NCI-H69 (cell line): ENCODE results near the gene IL11.

Experiments used
- DNase-seq: peaks from one replicate; lab custom pipeline; 2025; lab: John Stamatoyannopoulos, UW

IL11 gene

GRCh38 chr19:55372316-55373081 lies 2.2 kb upstream of the IL11 start:
- DNase-seq = no peak

GRCh38 chr19:55369653-55370304 lies 484 bp downstream of the IL11 start:
- DNase-seq = peak; percentile 81

GRCh38 chr19:55368701-55369563 lies 1.3 kb downstream of the IL11 start:
- peak; percentile 50 for DNase-seq

- no peak for DNase-seq
These were observed 2.2 kb downstream of the IL11 start for GRCh38 chr19:55368106-55368505.

GRCh38 chr19:55366790-55367189 lies 3.5 kb downstream of the IL11 start:
- no peak for DNase-seq

GRCh38 chr19:55365964-55366363 lies 4.3 kb downstream of the IL11 start:
- no peak for DNase-seq

GRCh38 chr19:55365245-55365644 lies 5.0 kb downstream of the IL11 start:
- no peak for DNase-seq

- DNase-seq = no peak
These were observed 7.1 kb downstream of the IL11 start, which contains the start of gene GARIN5B for GRCh38 chr19:55362990-55363716. GARIN5B (minus strand) TSS chr19:55363260; CDS start chr19:55363066, 194 bp downstream.

GRCh38 chr19:55362174-55362989 lies 7.9 kb downstream of the IL11 start:
- DNase-seq = no peak

- no peak for DNase-seq
These were observed 9.4 kb downstream of the IL11 start for GRCh38 chr19:55360902-55361301.

GRCh38 chr19:55358943-55359908 lies 11.0 kb downstream of the IL11 start:
- peak; percentile 93 for DNase-seq

- no peak for DNase-seq
These were observed 11.8 kb downstream of the IL11 start for GRCh38 chr19:55358493-55358892.

GRCh38 chr19:55355213-55355821 lies 14.9 kb downstream of the IL11 start:
- DNase-seq = peak; percentile 78

- DNase-seq = peak; percentile 44
These were observed 15.5 kb downstream of the IL11 start, which contains the start of gene COX6B2 for GRCh38 chr19:55354698-55355212. COX6B2 (minus strand) TSS chr19:55354719; CDS start chr19:55354521, 198 bp downstream.

- DNase-seq = peak; percentile 68
These were observed 16.2 kb downstream of the IL11 start for GRCh38 chr19:55353803-55354697.

GRCh38 chr19:55353356-55353802 lies 16.9 kb downstream of the IL11 start:
- DNase-seq = peak; percentile 39

GRCh38 chr19:55352549-55353145 lies 17.6 kb downstream of the IL11 start:
- DNase-seq = no peak
